MCF 10A (cell line): Measurements from ENCODE around the gene PSMC3IP. TPM values are rescaled to one million over a fixed set of nuclear protein-coding genes. Genes with fewer than 3 reads are reported as not detected.

Experiments used
- BruUV-seq: library from RNA; stranded (reverse); fragments of 400-500 nt; replicated peaks from 2 replicates; lab custom pipeline; 2021; lab: Mats Ljungman, UMichigan
- CTCF ChIA-PET: fragments of 300-600 bp; sonication (Branson Sonifier 250); formaldehyde crosslinking; extraction: SDS; loops from one replicate; lab custom pipeline; 2021; ENCODE audit warnings: antibody characterized with exemption, inconsistent platforms; lab: Yijun Ruan, JAX
- POLR2A ChIA-PET: fragments of 300-600, 350-650 bp; sonication (Branson Sonifier 250); formaldehyde crosslinking; extraction: SDS; loops from one replicate; lab custom pipeline; 2020; ENCODE audit warnings: antibody characterized with exemption, inconsistent platforms; lab: Yijun Ruan, JAX
- DNase-seq: peaks from one replicate; pipeline ENCODE4 v3.0.0-alpha.2; 2018; ENCODE audit not compliant: unreplicated experiment
- H3K27ac Mint-ChIP-seq: one replicate; pipeline ENCODE4 v1.8.0; 2022; ENCODE audit warnings: mild to moderate bottlenecking, low read depth, mixed read lengths; ENCODE audit not compliant: unreplicated experiment
- H3K27me3 Mint-ChIP-seq: one replicate; pipeline ENCODE4 v1.8.0; 2022; ENCODE audit warnings: mixed read lengths; ENCODE audit not compliant: insufficient read depth, unreplicated experiment
- H3K36me3 Mint-ChIP-seq: one replicate; pipeline ENCODE4 v1.8.0; 2022; ENCODE audit warnings: mild to moderate bottlenecking, moderate library complexity, mixed read lengths; ENCODE audit not compliant: insufficient read depth, unreplicated experiment
- H3K4me1 Mint-ChIP-seq: one replicate; pipeline ENCODE4 v1.8.0; 2022; ENCODE audit warnings: mixed read lengths; ENCODE audit not compliant: insufficient read depth, unreplicated experiment
- H3K4me3 Mint-ChIP-seq: one replicate; pipeline ENCODE4 v1.8.0; 2022; ENCODE audit warnings: mild to moderate bottlenecking, moderate library complexity, mixed read lengths; ENCODE audit not compliant: unreplicated experiment
- H3K9me3 Mint-ChIP-seq: one replicate; pipeline ENCODE4 v1.8.0; 2022; ENCODE audit warnings: mixed read lengths; ENCODE audit not compliant: unreplicated experiment
- intact Hi-C: fragments of 100-400 bp; cut with micrococcal nuclease; formaldehyde crosslinking; loops from 2 replicates; pipeline ENCODE4 v1.14.1; 2022
- total RNA-seq: library from RNA; stranded (reverse); gene quantifications from 2 replicates; pipeline ENCODE4 v1.2.3, GENCODE V29; 2022
- TF ChIP-seq, protein P1 (sequence below): fragments of 200-600 bp; IDR thresholded peaks from one replicate; pipeline ENCODE4 v1.8.0; 2022; ENCODE audit warnings: antibody characterized with exemption, mild to moderate bottlenecking; ENCODE audit not compliant: unreplicated experiment

The PSMC3IP gene
- total RNA-seq, 1 experiment from 2014 or later: 12.0 TPM

GRCh38 chr17:42585353-42585752, 7.8 kb upstream of the PSMC3IP start:
- no TSS peak for BruUV-seq
- no peak for DNase-seq
- CTCF ChIA-PET: no interaction called here
- Mint-ChIP-seq H3K9me3 (no peaks in the 10 kb centered on the region), H3K4me3 (no peak overlapping the region), H3K36me3 (peaks cover 100% of the 10 kb centered on the region), H3K4me1 (peaks cover 21% of the 10 kb centered on the region), H3K27me3 (no peaks in the 10 kb centered on the region), H3K27ac (no peak overlapping the region)
- TF ChIP-seq, protein P1, sequence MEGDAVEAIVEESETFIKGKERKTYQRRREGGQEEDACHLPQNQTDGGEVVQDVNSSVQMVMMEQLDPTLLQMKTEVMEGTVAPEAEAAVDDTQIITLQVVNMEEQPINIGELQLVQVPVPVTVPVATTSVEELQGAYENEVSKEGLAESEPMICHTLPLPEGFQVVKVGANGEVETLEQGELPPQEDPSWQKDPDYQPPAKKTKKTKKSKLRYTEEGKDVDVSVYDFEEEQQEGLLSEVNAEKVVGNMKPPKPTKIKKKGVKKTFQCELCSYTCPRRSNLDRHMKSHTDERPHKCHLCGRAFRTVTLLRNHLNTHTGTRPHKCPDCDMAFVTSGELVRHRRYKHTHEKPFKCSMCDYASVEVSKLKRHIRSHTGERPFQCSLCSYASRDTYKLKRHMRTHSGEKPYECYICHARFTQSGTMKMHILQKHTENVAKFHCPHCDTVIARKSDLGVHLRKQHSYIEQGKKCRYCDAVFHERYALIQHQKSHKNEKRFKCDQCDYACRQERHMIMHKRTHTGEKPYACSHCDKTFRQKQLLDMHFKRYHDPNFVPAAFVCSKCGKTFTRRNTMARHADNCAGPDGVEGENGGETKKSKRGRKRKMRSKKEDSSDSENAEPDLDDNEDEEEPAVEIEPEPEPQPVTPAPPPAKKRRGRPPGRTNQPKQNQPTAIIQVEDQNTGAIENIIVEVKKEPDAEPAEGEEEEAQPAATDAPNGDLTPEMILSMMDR: no peak
- intact Hi-C loops: no loop called here
- POLR2A ChIA-PET: interaction anchor here (2.7 to 8.6 kb wide), 4 partner anchors 8 to 82 kb away, joined by 16 to 83 read pairs (median 34); partner anchors contain the start of genes PSMC3IP, RETREG3 and TUBG1

- no peak overlapping the region for H3K27ac Mint-ChIP-seq
- no peak overlapping the region for H3K4me3 Mint-ChIP-seq
- H3K27me3 Mint-ChIP-seq: no peaks in the 10 kb centered on the region
- CTCF ChIA-PET: interaction anchor here (0.7 kb wide), 1 partner anchor 413 kb away, joined by 4 read pairs; no protein-coding TSS in a partner anchor
- no peaks in the 10 kb centered on the region for H3K9me3 Mint-ChIP-seq
- POLR2A ChIA-PET: interaction anchor here (2.8 to 8.6 kb wide), 3 partner anchors 21 to 82 kb away, joined by 16 to 83 read pairs (median 16); partner anchors contain the start of genes RETREG3 and TUBG1
- BruUV-seq: no TSS peak
- H3K36me3 Mint-ChIP-seq: peaks cover 98% of the 10 kb centered on the region
- peaks cover 21% of the 10 kb centered on the region for H3K4me1 Mint-ChIP-seq
- intact Hi-C loops: no loop called here
- no peak for DNase-seq
- TF ChIP-seq, protein P1: no peak
Observed at GRCh38 chr17:42584880-42585279, 7.4 kb upstream of the PSMC3IP start.

DNA sequence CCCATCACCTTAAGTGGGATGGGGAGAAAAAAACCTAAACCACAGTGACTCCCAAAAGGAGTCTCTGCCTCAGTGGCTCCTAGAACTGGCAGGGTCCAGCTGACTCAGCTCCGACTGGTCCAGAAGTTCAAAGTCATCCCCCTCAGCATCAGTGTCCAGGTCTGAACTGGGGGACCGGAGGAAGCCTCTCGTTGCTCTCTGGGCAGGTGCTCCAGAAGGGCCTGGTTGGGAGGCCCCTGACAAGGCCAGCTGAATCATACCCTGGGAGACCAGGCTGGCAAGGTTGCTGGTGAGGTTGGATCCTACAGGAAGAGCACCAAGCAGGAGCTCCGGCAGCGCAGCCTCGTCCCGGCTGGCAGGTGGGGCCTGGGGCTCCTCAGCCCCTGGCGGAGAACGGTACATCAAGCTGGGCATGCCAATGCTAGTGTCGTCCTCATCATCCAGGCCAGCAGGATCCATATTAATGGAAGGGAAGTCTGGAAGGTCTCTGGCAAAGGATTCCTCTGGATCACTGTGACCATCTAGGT, 4.3 kb upstream of the PSMC3IP start:
- H3K9me3 Mint-ChIP-seq: no peaks in the 10 kb centered on the region
- peaks cover 12% of the 10 kb centered on the region for H3K4me1 Mint-ChIP-seq
- ChIA-PET POLR2A (interaction anchor here (5.4 kb wide), 1 partner anchor 27 kb away, joined by 70 read pairs; the partner anchor contains the start of genes RETREG3 and TUBG1), CTCF (interaction anchor here (1.3 to 1.4 kb wide), 2 partner anchors 96 to 99 kb away, joined by 3 to 7 read pairs; no protein-coding TSS in a partner anchor)
- TF ChIP-seq, protein P1: no peak
- no peaks in the 10 kb centered on the region for H3K27me3 Mint-ChIP-seq
- BruUV-seq: no TSS peak
- DNase-seq: no peak
- H3K36me3 Mint-ChIP-seq: peaks cover 90% of the 10 kb centered on the region
- intact Hi-C loops: no loop called here
- H3K4me3 Mint-ChIP-seq: no peak overlapping the region
- H3K27ac Mint-ChIP-seq: no peak overlapping the region

GRCh38 chr17:42579794-42580551, 2.4 kb upstream of the PSMC3IP start:
- Mint-ChIP-seq H3K4me3 (peak overlapping the region; percentile 36), H3K36me3 (peaks cover 81% of the 10 kb centered on the region), H3K27ac (no peak overlapping the region), H3K4me1 (peaks cover 24% of the 10 kb centered on the region), H3K27me3 (no peaks in the 10 kb centered on the region), H3K9me3 (no peaks in the 10 kb centered on the region)
- POLR2A ChIA-PET: interaction anchor here (3.1 to 5.4 kb wide), 3 partner anchors 29 to 98 kb away, joined by 18 to 70 read pairs (median 57); partner anchors contain the start of genes PLEKHH3, RETREG3 and TUBG1
- no peak for DNase-seq
- TF ChIP-seq, protein P1: no peak
- CTCF ChIA-PET: interaction anchor here (0.6 to 3.1 kb wide), 5 partner anchors 11 to 252 kb away, joined by 3 to 17 read pairs (median 4); partner anchors contain the start of gene MLX
- intact Hi-C loops: loop anchor here (2.0 kb wide), 2 partner anchors 141 to 183 kb away; no protein-coding TSS in a partner anchor
- BruUV-seq: no TSS peak
